AG08396 (cell line): ENCODE measurements around the gene ZNF865.

Source experiments
- DNase-seq: peaks from one replicate; pipeline ENCODE4 v3.0.0; 2012; ENCODE audit warnings: low spot score, mixed read lengths

The ZNF865 gene

DNA sequence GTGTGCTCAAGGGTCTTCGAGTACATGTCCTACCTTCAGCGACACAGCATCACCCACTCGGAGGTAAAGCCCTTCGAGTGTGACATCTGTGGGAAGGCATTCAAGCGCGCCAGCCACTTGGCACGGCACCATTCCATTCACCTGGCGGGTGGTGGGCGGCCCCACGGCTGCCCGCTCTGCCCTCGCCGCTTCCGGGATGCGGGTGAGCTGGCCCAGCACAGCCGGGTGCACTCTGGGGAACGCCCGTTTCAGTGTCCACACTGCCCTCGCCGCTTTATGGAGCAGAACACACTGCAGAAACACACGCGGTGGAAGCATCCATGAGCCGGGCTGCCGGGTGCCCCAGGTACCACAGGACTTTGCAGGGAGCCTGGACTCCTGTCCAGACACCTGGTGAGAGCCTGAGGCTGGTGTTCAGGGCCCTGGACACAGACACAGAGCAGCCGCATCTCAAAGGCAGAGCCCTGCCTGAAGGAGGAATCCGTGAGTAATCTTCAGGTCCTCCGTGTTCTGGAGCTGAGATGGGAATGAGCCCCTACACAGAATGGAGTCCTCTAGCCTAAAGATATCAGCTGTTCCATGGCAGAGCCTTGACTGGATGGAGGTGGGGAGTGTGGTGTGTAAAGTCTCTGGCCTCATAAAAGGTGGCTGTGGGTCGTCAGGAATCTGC lies 39.5 kb downstream of the ZNF865 start:
- DNase-seq, result no peak

DNA sequence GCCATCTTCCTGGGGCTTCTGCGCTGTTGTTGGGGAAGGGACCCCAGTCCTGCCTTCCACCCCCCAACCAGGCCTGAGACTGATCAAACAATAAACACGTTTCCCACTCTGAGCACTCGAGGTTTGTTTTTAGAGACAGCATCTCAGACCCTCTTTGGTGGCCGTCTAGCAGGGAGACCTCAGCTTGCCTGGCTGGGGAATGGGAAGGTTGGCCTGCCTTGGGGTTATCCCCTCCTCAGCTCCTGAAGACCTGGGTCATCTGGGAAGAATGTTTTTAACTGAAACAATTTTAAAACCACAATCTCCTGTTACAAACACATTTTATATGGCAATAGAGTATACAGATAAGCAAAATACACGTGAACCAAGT lies 40.0 kb downstream of the ZNF865 start:
- no peak for DNase-seq

DNA sequence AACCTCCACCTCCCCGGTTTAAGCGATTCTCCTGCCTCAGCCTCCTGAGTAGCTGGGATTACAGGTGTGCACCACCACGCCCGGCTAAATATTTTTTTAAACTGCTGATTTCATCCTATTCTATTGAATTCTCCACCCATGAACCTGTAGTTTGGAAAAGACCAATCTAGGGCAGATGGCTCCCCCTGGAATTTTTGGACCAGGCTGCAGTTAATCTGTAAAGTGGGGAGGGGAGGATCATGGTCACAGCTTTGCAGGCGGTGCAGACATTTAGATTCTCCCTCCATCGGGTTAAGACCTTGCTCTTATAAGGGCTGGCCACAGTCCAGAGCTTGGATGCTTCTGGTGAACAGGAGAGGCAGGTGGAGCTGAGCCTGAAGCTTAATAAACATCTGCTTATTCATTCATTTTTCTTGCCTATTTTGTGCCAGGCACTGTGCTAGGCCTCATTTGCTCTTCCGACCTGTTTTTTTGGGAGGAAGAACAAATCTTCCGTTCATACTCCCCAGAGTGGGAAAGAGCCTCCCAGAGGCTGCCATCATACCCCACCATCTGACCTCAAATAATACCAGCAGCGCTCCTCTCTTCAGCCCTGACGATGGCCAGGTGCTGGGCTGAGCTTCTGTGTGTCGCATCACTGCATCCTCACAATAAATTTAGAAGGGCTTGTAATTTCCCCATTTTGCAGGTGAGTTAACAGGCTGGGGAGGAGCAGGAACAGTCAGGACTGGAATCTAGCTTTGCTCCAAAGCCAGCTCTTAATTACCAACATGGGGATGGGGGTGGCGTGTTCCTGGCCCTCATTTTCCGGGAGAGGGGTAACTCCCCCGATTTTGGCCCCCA lies 41.7 kb downstream of the ZNF865 start:
- DNase-seq, result no peak

- DNase-seq, result peak; percentile 72
These were observed 42.5 kb downstream of the ZNF865 start, which contains the start of gene CCDC106 for GRCh38 chr19:55647732-55648584. CCDC106 (plus strand) TSS chr19:55648212; CDS start chr19:55649047, 835 bp downstream.

DNA sequence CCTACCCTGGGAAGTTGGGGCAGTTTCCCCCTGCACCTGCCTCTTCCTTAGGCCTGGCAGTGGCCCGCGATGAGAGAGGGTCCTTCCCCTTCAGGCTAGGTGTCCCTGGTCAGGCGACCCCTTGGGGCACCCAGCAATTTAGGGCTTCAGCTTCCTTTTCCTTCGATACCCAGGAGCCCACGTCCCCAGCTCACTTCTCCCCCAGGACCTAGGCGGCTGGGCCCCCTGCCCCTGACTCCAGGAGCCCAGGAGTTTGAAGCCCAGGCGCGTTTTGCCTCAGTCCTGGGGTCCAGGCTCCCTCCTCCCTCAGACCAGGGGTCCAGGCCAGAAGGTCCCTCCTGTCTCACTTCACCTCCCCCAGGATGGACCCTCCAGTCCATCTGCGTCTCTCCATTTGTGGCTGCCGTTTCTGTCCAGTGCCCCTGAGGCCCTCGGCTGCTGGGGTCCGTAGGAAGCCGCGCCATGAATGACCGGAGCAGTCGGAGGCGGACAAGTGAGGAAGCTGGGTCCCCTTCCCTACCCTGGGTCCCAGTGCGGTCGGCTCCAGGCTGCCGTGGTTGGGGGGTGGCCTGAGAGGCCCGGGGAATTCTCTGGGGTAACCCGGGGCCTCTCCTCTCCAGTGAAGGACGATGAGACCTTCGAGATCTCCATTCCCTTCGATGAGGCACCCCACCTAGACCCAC lies 43.3 kb downstream of the ZNF865 start:
- no peak for DNase-seq

GRCh38 chr19:55649268-55650125 lies 44.0 kb downstream of the ZNF865 start:
- no peak for DNase-seq

- no peak for DNase-seq
These were observed 44.7 kb downstream of the ZNF865 start for GRCh38 chr19:55650126-55650557.

DNA sequence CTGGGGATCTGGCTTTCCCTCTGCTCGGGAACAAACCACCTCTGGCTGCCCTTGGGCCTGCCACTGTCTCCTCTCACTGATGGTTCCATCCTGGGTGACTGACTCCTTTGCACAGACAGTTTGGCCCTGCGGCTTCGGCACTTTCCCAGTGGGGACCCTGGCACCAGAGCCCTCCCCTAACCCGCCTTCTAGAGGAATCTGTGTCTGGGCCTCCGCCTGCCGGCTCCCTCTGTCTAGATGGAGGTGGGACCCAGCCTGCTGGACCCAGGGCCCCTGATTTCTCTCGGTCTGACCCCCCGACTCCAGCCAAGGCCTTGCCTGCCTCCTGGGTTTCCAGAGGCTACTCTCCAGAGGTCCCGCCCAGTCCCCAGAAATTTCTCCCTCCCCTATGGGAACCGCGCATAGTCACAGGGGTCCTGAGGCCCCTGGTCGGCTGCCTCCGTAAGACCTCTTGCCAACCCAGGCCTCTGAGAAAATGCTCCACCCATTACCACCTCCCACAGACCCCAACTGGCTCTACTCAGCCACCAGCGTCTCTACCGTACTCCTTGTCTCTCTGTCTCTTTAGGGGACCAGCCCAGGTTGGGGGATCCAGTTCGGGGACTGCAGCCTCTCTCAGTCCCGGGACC lies 45.3 kb downstream of the ZNF865 start:
- no peak for DNase-seq

- no peak for DNase-seq
These were observed 45.8 kb downstream of the ZNF865 start for GRCh38 chr19:55651236-55651635.

DNA sequence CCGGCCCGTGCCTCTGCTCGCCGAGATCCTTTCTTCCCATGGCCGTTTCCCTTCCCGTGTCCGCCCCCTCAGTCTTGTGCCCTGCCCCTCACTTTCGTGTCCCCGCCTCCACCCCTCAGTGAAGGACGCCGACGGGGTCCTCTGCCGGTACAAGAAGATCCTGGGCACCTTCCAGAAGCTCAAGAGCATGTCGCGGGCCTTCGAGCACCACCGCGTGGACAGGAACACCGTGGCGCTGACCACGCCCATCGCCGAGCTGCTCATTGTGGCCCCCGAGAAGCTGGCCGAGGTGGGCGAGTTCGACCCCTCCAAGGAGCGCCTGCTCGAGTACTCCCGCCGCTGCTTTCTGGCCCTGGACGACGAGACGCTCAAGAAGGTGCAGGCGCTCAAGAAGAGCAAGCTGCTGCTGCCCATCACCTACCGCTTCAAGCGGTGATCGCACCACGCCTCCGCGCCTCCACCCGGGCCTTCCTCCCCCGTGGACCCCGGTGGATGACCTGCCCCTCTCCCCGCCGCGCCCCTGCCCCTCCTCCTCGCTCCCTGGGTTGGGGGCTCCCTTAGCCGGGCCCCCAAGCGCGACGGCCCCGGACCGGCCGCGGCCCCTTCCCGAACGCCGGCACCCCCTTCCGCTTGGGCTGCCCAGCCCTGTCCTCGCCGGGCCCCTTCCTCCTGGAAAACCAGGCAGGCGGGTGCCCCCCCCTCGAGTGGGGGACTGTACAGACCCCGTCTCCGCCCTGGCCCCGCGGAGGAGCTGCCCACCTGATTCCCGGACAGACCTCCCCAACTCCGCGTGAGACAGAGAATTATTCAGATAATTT lies 47.1 kb downstream of the ZNF865 start:
- no peak for DNase-seq

GRCh38 chr19:55653651-55654322 lies 48.3 kb downstream of the ZNF865 start:
- DNase-seq, result peak; percentile 97

DNA sequence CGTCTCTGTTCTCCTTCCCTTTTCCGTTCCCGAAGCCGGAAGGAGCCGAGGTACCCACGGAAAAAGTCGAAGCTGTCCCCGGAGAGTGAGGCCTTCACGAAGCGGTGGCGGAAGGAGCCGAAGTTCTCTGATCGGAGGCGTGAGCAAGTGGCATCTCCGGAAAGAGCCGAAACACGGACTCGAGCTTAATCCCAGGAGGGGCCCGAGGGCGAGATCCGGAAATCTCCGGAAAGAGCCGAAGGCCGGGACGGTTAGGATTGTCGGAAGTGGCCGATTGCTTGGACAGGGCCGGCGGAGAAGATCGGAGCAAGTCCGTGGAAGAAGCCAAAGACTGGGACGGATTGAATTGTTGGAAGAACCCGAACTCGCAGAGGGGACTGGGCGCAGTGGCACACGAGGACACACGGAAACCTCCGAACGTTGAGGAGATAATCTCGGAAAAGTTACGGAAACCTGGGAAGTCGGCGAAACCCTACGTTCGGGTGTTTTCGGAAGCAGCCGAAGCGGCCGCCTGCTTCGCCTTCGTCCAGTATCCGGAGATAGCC lies 48.9 kb downstream of the ZNF865 start:
- DNase-seq, result peak; percentile 95

GRCh38 chr19:55654868-55655647 lies 49.6 kb downstream of the ZNF865 start, which contains the start of gene U2AF2:
U2AF2 (plus strand) TSS chr19:55655035; CDS start chr19:55655105, 70 bp downstream.
- DNase-seq, result peak; percentile 99

DNA sequence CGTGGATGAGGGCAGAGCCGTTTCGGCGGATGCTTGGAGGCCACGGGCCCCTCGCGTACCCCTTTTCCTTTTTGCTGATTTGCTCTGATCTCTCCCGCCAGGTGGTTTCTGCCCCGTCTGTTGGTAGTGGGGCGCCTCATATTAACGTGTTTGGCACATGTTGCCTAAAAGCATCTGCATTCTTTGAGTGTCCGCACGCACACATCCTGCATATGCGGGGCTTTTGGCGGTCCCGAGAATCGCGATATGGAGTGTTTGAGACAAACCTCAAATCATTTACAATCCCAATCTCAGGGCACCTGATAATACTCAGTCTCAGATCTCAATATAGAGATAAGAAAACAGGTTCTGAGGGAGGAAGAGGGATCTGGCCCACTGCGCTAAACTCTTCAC lies 50.2 kb downstream of the ZNF865 start:
- no peak for DNase-seq

DNA sequence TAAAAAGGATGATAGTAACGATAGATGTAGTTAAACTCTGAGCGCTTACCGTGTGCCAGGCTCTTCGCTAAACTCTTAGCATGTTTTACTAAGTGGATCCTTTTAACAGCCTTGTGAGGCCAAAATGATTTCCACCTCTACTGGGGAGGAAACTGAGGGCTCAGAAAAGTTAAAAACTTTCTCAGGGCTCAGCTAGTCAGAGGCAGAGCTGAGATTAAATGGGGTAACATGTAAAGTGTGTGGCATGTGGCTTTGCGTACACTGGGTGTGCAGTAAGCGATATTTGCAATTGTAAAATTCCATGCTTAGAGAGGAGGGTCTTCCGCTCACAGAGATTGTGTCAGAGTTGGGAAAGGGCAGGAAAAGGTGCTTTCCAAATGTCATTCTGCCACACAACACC lies 51.1 kb downstream of the ZNF865 start:
- DNase-seq, result no peak

- no peak for DNase-seq
These were observed 51.7 kb downstream of the ZNF865 start for GRCh38 chr19:55656988-55657747.
